ENCODE measurements around the gene CLEC2L. TPM values are rescaled to one million over a fixed set of nuclear protein-coding genes. Genes with fewer than 3 reads are reported as not detected.

The CLEC2L gene
- total and polyA plus RNA-seq, 2 of the 8 experiments (the other 6 are each of a cell fraction or from before 2014, with no cell fraction given), result 0.20 to 1.9 TPM

GRCh38 chr7:139531094-139531493, 7.6 kb downstream of the CLEC2L start:
- H3K4me1 ChIP-seq (replicated peaks in 1 of 4; ENCODE audit: control insufficient read depth in 3 of 4, insufficient read depth in 4 of 4, low read length in 3 of 4), result no peaks in the 10 kb centered on the region
- H4K5ac ChIP-seq (ENCODE audit: insufficient read length, low read depth, low read length), result no peak overlapping the region
- no peak overlapping the region for H2BK15ac ChIP-seq (ENCODE audit: low read length)
- H2BK20ac ChIP-seq (ENCODE audit: low read length), result no peak overlapping the region
- H3K36me3 ChIP-seq (ENCODE audit: control insufficient read depth in 2 of 4, insufficient read depth in 4 of 4, low read length in 3 of 4), result no peaks in the 10 kb centered on the region
- H2BK120ac ChIP-seq (replicated peaks; ENCODE audit: low read depth, low read length), result no peak overlapping the region
- H2BK12ac ChIP-seq (ENCODE audit: low read depth, low read length), result no peak overlapping the region
- no peak overlapping the region for H2AFZ ChIP-seq (ENCODE audit: low read length)
- H3K18ac ChIP-seq (ENCODE audit: extremely low read depth, low read length), result no peak overlapping the region
- no peak overlapping the region for H3K4ac ChIP-seq (replicated peaks; ENCODE audit: insufficient read length, low read depth, low read length)
- no peak overlapping the region for H3K27ac ChIP-seq (ENCODE audit: low read depth, low read length)
- 0 out of 2 replicates have a peak, but pooled peaks cover 2% of the 10 kb centered on the region for H3K23me2 ChIP-seq (ENCODE audit: low read depth, low read length)
- H3K56ac ChIP-seq (replicated peaks; ENCODE audit: insufficient read length, low read depth, low read length), result no peak overlapping the region
- H3K4me2 ChIP-seq (ENCODE audit: insufficient read depth in 1 of 2, low read depth in 2 of 2, low read length in 2 of 2), result no peak overlapping the region
- no peak for DNase-seq (ENCODE audit: low read depth in 1 of 2, low spot score in 2 of 2)
- POLR2A ChIA-PET (ENCODE audit: partially characterized antibody), result no interaction called here
- 86% methylated on average over 1 of the region's 1 CpG; no CpG with 5 or more reads in 1 of the 2 experiments for WGBS, 2 experiments (ENCODE audit: extremely low coverage in 1 of 2, insufficient coverage in 1 of 2, insufficient read length in 1 of 2, insufficient replicate concordance in 2 of 2, low coverage in 1 of 2, low lambda C conversion rate in 2 of 2, missing lambda C conversion rate in 1 of 2)
- no peak overlapping the region for H4K91ac ChIP-seq (replicated peaks; ENCODE audit: insufficient read length, low read length)
- FAIRE-seq, result no peak
- no peak overlapping the region for H2AK5ac ChIP-seq (ENCODE audit: low read depth, low read length)
- H3K23ac ChIP-seq (ENCODE audit: insufficient read length), result no peak overlapping the region
- CTCF ChIA-PET (ENCODE audit: partially characterized antibody), result interaction anchor here (1.3 kb wide), 1 partner anchor 26 kb away, joined by 3 read pairs; no protein-coding TSS in a partner anchor
- no peak overlapping the region for H4K8ac ChIP-seq (ENCODE audit: extremely low read depth, insufficient read depth, low read length)
- H2BK5ac ChIP-seq (ENCODE audit: low read depth, low read length), result no peak overlapping the region
- no peaks in the 10 kb centered on the region for H3K9me3 ChIP-seq (ENCODE audit: insufficient read depth in 2 of 2, low read depth in 1 of 2, low read length in 1 of 2)
- no peak for TF ChIP-seq MAX (IDR thresholded peaks at IDR 0.05)
- TF ChIP-seq RBBP5 (IDR thresholded peaks at IDR 0.05; ENCODE audit: borderline replicate concordance, low read depth, low read length), result no peak
- H3K14ac ChIP-seq (ENCODE audit: insufficient read length), result no peak overlapping the region
- no peaks in the 10 kb centered on the region for H4K20me1 ChIP-seq (replicated peaks in 1 of 2; ENCODE audit: control insufficient read depth in 1 of 2, insufficient read depth in 2 of 2, low read length in 2 of 2)
- H3K79me1 ChIP-seq (ENCODE audit: low read depth, low read length), result no peaks in the 10 kb centered on the region
- H3K79me2 ChIP-seq (ENCODE audit: control insufficient read depth in 1 of 2, insufficient read depth in 2 of 2, low read length in 2 of 2), result no peaks in the 10 kb centered on the region
- H3K27me3 ChIP-seq (replicated peaks in 1 of 4; ENCODE audit: control insufficient read depth in 3 of 4, extremely low read depth in 1 of 4, insufficient read depth in 3 of 4, low read length in 3 of 4), result peaks cover 0 to 2% (median under 1%) of the 10 kb centered on the region in 4 experiments; a peak in 1 of 7 replicates
- no peak overlapping the region for H3K9ac ChIP-seq (replicated peaks in 1 of 4; ENCODE audit: extremely low read depth in 1 of 4, low read depth in 3 of 4, low read length in 3 of 4)
- no peak overlapping the region for H3K4me3 ChIP-seq (ENCODE audit: extremely low read depth in 1 of 4, insufficient read depth in 2 of 4, low read depth in 3 of 4, low read length in 4 of 4)

Data from H1 (cell line).